Endodermal cell (in vitro differentiated cells): ENCODE measurements around the gene SELENON. TPM values are rescaled to one million over a fixed set of nuclear protein-coding genes. Genes with fewer than 3 reads are reported as not detected.

Source experiments
- DNase-seq: peaks from one replicate; pipeline ENCODE4 v3.0.0-alpha.2; 2017
- H3K27ac ChIP-seq: 2 replicates; pipeline ENCODE4 v1.5.1; 2013; ENCODE audit warnings: mild to moderate bottlenecking, low read depth, low read length, moderate library complexity
- H3K27me3 ChIP-seq: 2 replicates; pipeline ENCODE4 v1.6.1; 2013; ENCODE audit warnings: mild to moderate bottlenecking, low read length, moderate library complexity; ENCODE audit not compliant: insufficient read depth, control insufficient read depth, poor library complexity, severe bottlenecking
- H3K36me3 ChIP-seq: 2 replicates; pipeline ENCODE4 v1.7.0; 2013; ENCODE audit warnings: mild to moderate bottlenecking, low read length, moderate library complexity; ENCODE audit not compliant: control insufficient read depth, insufficient read depth
- H3K4me1 ChIP-seq: one replicate; pipeline ENCODE4 v1.7.0; 2013; ENCODE audit warnings: low read length; ENCODE audit not compliant: control insufficient read depth, insufficient read depth
- H3K4me3 ChIP-seq: 2 replicates; pipeline ENCODE4 v1.5.1; 2013; ENCODE audit warnings: mild to moderate bottlenecking, low read length, moderate library complexity
- H3K9ac ChIP-seq: 2 replicates; pipeline ENCODE4 v1.6.1; 2013; ENCODE audit warnings: mild to moderate bottlenecking, low read length, moderate library complexity; ENCODE audit not compliant: poor library complexity, severe bottlenecking; ENCODE audit errors: extremely low read depth
- H3K9me3 ChIP-seq: 2 replicates; pipeline ENCODE4 v1.6.1; 2013; ENCODE audit warnings: mild to moderate bottlenecking, low read length, moderate library complexity; ENCODE audit not compliant: control insufficient read depth
- H3K27ac Mint-ChIP-seq: 2 replicates; pipeline ENCODE4 v1.8.0; 2020; ENCODE audit warnings: mixed read lengths
- H3K27me3 Mint-ChIP-seq: 2 replicates; pipeline ENCODE4 v1.8.0; 2021; ENCODE audit warnings: mild to moderate bottlenecking, mixed read lengths; ENCODE audit not compliant: insufficient read depth
- H3K36me3 Mint-ChIP-seq: 2 replicates; pipeline ENCODE4 v1.8.0; 2020; ENCODE audit warnings: low read depth, mixed read lengths
- H3K4me1 Mint-ChIP-seq: 2 replicates; pipeline ENCODE4 v1.8.0; 2020; ENCODE audit warnings: mixed read lengths
- H3K4me3 Mint-ChIP-seq: 2 replicates; pipeline ENCODE4 v1.8.0; 2020; ENCODE audit warnings: mild to moderate bottlenecking, moderate library complexity, mixed read lengths
- H3K9me3 Mint-ChIP-seq: 2 replicates; pipeline ENCODE4 v1.8.0; 2020; ENCODE audit warnings: mild to moderate bottlenecking, mixed read lengths
- WGBS, 2 experiments: methylation state at CpG; one replicate each; pipeline versions ENCODE4 v1.1.5 to v1.1.7; 2013; ENCODE audit warnings: missing lambda C conversion rate in 2 of 2, mixed read lengths in 1 of 2; ENCODE audit not compliant: insufficient coverage in 1 of 2, insufficient read length in 1 of 2; 5-methylcytosine and 5-hydroxymethylcytosine counted together
- total RNA-seq, 2 donors: library from RNA; stranded (reverse); fragmentation: NEBNext Ultra II Directional in 1 of 2; extraction: Animal tissue kit (Norgen Biotek cat#: 25700) in 1 of 2; gene quantifications; 2 replicates in 1 of 2; 3 replicates in 1 of 2; pipeline ENCODE4 v1.2.1, GENCODE V29; 2021
- TF ChIP-seq, protein P1 (sequence below): fragments of 200-600 bp; sonication (generic); conservative IDR thresholded peaks from 2 replicates; pipeline ENCODE4 v1.5.0; 2021; ENCODE audit warnings: antibody characterized with exemption, mild to moderate bottlenecking

Gene SELENON
- total RNA-seq, 2 donors from 2014 or later, result 91.2 to 93.3 TPM

DNA sequence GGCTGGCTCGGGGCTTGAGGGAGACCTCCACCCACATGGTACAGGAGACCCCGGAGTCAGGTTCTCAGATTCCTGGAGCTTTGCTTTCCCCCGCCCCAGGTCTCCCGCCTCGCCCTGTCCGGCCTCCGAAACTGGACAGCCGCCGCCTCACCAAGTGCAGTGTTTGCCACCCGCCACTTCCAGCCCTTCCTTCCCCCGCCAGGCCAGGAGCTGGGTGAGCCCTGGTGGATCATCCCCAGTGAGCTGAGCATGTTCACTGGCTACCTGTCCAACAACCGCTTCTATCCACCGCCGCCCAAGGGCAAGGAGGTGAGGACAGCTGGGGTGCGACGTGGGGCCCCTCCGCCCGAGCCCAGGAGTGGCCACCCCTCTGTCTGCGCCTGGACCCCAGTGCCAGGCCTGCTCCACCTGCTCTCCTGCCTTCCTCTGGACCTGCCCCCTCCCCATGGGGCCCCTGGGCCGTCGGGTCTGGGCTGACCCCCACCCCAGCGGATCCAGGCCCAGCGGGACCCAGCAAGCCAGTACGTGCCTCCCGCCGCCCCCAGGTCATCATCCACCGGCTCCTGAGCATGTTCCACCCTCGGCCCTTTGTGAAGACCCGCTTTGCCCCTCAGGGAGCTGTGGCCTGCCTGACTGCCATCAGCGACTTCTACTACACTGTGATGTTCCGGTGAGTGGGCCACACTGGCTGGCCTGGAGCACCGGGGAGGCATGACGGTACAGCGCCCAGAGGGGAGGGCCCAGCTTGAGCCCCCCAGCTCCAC, 8.7 kb downstream of the SELENON start:
- peaks cover 30% of the 10 kb centered on the region for H3K36me3 Mint-ChIP-seq
- H3K27me3 ChIP-seq, result no peaks in the 10 kb centered on the region
- H3K4me1 Mint-ChIP-seq, result peaks cover 4% of the 10 kb centered on the region
- WGBS, 2 experiments, result 93 to 97% methylated on average over 22 to 34 of the region's 34 CpGs
- H3K9me3 ChIP-seq, result no peaks in the 10 kb centered on the region
- H3K27ac ChIP-seq, result no peak overlapping the region
- H3K27me3 Mint-ChIP-seq, result no peaks in the 10 kb centered on the region
- DNase-seq, result no peak
- H3K4me1 ChIP-seq, result peaks cover 4% of the 10 kb centered on the region
- no peaks in the 10 kb centered on the region for H3K9me3 Mint-ChIP-seq
- TF ChIP-seq, protein P1, sequence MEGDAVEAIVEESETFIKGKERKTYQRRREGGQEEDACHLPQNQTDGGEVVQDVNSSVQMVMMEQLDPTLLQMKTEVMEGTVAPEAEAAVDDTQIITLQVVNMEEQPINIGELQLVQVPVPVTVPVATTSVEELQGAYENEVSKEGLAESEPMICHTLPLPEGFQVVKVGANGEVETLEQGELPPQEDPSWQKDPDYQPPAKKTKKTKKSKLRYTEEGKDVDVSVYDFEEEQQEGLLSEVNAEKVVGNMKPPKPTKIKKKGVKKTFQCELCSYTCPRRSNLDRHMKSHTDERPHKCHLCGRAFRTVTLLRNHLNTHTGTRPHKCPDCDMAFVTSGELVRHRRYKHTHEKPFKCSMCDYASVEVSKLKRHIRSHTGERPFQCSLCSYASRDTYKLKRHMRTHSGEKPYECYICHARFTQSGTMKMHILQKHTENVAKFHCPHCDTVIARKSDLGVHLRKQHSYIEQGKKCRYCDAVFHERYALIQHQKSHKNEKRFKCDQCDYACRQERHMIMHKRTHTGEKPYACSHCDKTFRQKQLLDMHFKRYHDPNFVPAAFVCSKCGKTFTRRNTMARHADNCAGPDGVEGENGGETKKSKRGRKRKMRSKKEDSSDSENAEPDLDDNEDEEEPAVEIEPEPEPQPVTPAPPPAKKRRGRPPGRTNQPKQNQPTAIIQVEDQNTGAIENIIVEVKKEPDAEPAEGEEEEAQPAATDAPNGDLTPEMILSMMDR, result no peak
- H3K4me3 Mint-ChIP-seq, result no peak overlapping the region
- no peak overlapping the region for H3K4me3 ChIP-seq
- no peak overlapping the region for H3K27ac Mint-ChIP-seq
- peaks cover 24% of the 10 kb centered on the region for H3K36me3 ChIP-seq
- no peak overlapping the region for H3K9ac ChIP-seq

DNA sequence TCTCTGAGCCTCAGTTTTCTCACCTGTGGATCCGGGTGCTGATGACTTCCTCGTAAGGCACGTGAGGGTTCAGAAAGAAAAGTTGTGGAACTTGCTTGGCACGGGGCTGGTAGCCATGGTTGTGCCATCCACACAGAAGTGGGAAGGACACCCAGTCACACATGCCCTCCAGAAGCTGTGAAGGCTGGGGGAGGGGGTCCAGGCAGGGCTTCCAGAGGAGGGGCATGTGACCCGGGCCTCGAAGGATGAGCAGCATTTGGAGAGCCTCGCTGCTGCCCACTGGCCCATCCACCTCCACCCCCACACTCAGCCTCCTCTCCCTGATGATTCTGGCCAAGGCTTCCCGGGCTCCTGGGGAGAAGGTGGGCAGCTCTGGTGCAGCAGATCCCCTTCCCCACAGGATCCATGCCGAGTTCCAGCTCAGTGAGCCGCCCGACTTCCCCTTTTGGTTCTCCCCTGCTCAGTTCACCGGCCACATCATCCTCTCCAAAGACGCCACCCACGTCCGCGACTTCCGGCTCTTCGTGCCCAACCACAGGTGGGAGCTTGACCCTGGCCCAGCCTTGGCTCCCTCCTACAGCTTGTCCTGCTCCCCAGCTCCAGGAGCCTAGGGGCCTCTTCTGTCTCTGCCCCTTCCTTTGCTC, 9.4 kb downstream of the SELENON start:
- H3K4me1 ChIP-seq, result no peaks in the 10 kb centered on the region
- no peak overlapping the region for H3K27ac ChIP-seq
- H3K27me3 ChIP-seq, result no peaks in the 10 kb centered on the region
- Mint-ChIP-seq H3K4me3 (no peak overlapping the region), H3K4me1 (no peaks in the 10 kb centered on the region), H3K9me3 (no peaks in the 10 kb centered on the region), H3K27ac (no peak overlapping the region), H3K27me3 (no peaks in the 10 kb centered on the region), H3K36me3 (peaks cover 33% of the 10 kb centered on the region)
- WGBS, 2 experiments, result 92 to 99% methylated on average over 15 to 18 of the region's 18 CpGs
- peaks cover 24% of the 10 kb centered on the region for H3K36me3 ChIP-seq
- no peaks in the 10 kb centered on the region for H3K9me3 ChIP-seq
- no peak for DNase-seq
- H3K4me3 ChIP-seq, result no peak overlapping the region
- H3K9ac ChIP-seq, result no peak overlapping the region
- TF ChIP-seq, protein P1, result no peak

DNA sequence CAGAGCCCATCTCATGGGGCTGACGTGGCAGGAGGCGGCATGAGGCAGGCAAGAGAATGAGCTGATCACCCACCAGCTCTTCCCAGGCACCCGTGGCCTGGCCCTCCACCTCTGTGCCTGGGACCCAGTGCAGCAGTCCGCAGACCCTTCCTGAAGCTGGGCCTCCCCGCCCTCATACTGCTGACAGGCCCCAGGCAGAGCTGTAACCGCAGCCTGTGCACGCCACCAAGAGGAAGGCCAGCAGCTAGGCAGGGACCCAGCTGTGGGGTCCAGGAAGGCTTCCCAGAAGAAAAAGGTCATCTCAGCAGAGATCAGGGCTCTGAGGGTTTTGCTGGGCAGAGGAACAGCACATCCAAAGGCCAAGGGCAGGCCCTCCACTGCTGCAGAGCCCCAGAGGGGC, 9.9 kb downstream of the SELENON start:
- Histone ChIP-seq H3K27me3 (no peaks in the 10 kb centered on the region), H3K9me3 (no peaks in the 10 kb centered on the region), H3K4me3 (no peak overlapping the region), H3K36me3 (peaks cover 24% of the 10 kb centered on the region), H3K27ac (no peak overlapping the region), H3K4me1 (no peaks in the 10 kb centered on the region), H3K9ac (no peak overlapping the region)
- no peak for DNase-seq
- no peak overlapping the region for H3K4me3 Mint-ChIP-seq
- H3K4me1 Mint-ChIP-seq, result no peaks in the 10 kb centered on the region
- peaks cover 36% of the 10 kb centered on the region for H3K36me3 Mint-ChIP-seq
- TF ChIP-seq, protein P1, result no peak
- no peaks in the 10 kb centered on the region for H3K9me3 Mint-ChIP-seq
- no peaks in the 10 kb centered on the region for H3K27me3 Mint-ChIP-seq
- WGBS, 2 experiments, result 92 to 94% methylated on average over 5 to 7 of the region's 7 CpGs
- no peak overlapping the region for H3K27ac Mint-ChIP-seq
